ENCODE data around the gene AFAP1L2.

- no peak for TF ChIP-seq POLR2A (IDR thresholded peaks at IDR 0.05; ENCODE audit: low read depth, low read length)
- no peak for TF ChIP-seq POLR2AphosphoS5 (IDR thresholded peaks at IDR 0.05; ENCODE audit: low read depth, low read length)
These were observed 28.3 kb upstream of the AFAP1L2 start for GRCh38 chr10:114432566-114433093.
